Fibroblast of upper back skin (primary cell): Measurements from ENCODE around the gene ARHGAP26.

Source experiments
- DNase-seq: peaks from one replicate; pipeline ENCODE4 v3.0.0-alpha.2; 2013

Gene ARHGAP26

GRCh38 chr5:143218517-143219170, 448.5 kb downstream of the ARHGAP26 start:
- no peak for DNase-seq

- DNase-seq, result no peak
Measured at GRCh38 chr5:143219696-143220095, 449.5 kb downstream of the ARHGAP26 start.

- no peak for DNase-seq
Measured at GRCh38 chr5:143220748-143221251, 450.6 kb downstream of the ARHGAP26 start.

GRCh38 chr5:143222287-143223231, 452.4 kb downstream of the ARHGAP26 start:
- no peak for DNase-seq

GRCh38 chr5:143224672-143225071, 454.5 kb downstream of the ARHGAP26 start:
- no peak for DNase-seq

GRCh38 chr5:143225511-143225910, 455.3 kb downstream of the ARHGAP26 start:
- no peak for DNase-seq

- no peak for DNase-seq
Measured at GRCh38 chr5:143226361-143226760, 456.2 kb downstream of the ARHGAP26 start.

- no peak for DNase-seq
Measured at GRCh38 chr5:143226872-143227271, 456.7 kb downstream of the ARHGAP26 start.

GRCh38 chr5:143227301-143227700, 457.1 kb downstream of the ARHGAP26 start:
- DNase-seq, result no peak

- DNase-seq, result no peak
Measured at GRCh38 chr5:143228597-143229293, 458.6 kb downstream of the ARHGAP26 start.

GRCh38 chr5:143229426-143229895, 459.3 kb downstream of the ARHGAP26 start:
- no peak for DNase-seq

- peak; percentile 79 for DNase-seq
Measured at GRCh38 chr5:143229896-143230675, 459.9 kb downstream of the ARHGAP26 start.

GRCh38 chr5:143230676-143230996, 460.5 kb downstream of the ARHGAP26 start:
- no peak for DNase-seq

- peak; percentile 32 for DNase-seq
Measured at GRCh38 chr5:143231416-143231815, 461.2 kb downstream of the ARHGAP26 start.

- DNase-seq, result no peak
Measured at GRCh38 chr5:143231973-143232812, 462.0 kb downstream of the ARHGAP26 start.

- peak; percentile 86 for DNase-seq
Measured at GRCh38 chr5:143233031-143233430, 462.9 kb downstream of the ARHGAP26 start.

GRCh38 chr5:143234162-143234842, 464.1 kb downstream of the ARHGAP26 start:
- DNase-seq, result no peak

GRCh38 chr5:143235423-143235822, 465.2 kb downstream of the ARHGAP26 start:
- DNase-seq, result peak; percentile 86

- peak; percentile 43 for DNase-seq
Measured at GRCh38 chr5:143236682-143237081, 466.5 kb downstream of the ARHGAP26 start.

- DNase-seq, result no peak
Measured at GRCh38 chr5:143237664-143238063, 467.5 kb downstream of the ARHGAP26 start.

- no peak for DNase-seq
Measured at GRCh38 chr5:143238620-143239019, 468.4 kb downstream of the ARHGAP26 start.
